Ovary (tissue), 3 donors: ENCODE measurements around the gene FYN.

ENCODE experiments used
- EP300 ChIP-seq: sonication (generic); formaldehyde crosslinking; IDR thresholded peaks from one replicate; pipeline ENCODE4 v1.6.1; 2017; ENCODE audit warnings: antibody characterized with exemption
- POLR2A ChIP-seq: fragments of 450-650 bp; IDR thresholded peaks from one replicate; pipeline ENCODE4 v1.6.1; 2017; ENCODE audit warnings: antibody characterized with exemption, mild to moderate bottlenecking, moderate library complexity
- TF ChIP-seq, protein P1 (sequence below), 3 donors: fragments of 450-650 bp in 2 of 3; fragments of 200-600 bp in 1 of 3; IDR thresholded peaks; one replicate each; pipeline versions ENCODE4 v1.5.1 to v1.8.0; 2016 to 2022; ENCODE audit warnings: antibody characterized with exemption in 3 of 3, mild to moderate bottlenecking in 1 of 3
- donor health status: DM: no; HTN: no; CAD: no.

DNA sequence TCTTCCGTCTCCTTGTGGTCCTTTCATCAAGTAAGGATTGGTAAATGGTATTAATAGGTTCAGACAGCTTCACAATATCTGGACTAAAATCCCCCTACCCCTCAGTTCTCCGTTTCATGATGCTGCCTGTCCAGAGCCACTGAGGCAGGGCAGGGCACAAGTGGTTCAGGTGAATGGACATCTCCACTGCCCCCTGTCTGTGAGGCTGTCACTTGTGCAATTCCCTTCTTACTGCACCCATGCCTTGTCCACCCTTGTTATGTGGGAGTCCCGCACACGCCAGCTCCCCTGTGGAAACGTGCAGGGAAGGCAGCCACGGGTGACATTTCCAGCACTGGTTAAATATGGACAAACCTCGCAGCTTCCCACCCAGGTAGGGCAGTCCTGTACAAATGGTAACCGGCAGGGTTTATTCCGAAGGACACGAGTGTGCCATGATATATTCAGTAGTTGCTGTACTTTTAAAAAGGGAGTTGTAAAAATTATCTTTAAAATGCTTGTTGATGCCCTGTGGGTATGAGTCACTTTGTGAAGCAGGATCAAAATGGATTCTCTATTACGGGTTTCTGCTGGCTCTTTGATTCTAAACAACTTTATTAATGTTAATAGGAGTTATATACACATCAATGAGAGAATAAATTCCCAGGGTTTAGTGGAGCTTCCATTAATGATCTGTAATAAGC lies 73.5 kb downstream of the FYN start:
- TF ChIP-seq, protein P1, sequence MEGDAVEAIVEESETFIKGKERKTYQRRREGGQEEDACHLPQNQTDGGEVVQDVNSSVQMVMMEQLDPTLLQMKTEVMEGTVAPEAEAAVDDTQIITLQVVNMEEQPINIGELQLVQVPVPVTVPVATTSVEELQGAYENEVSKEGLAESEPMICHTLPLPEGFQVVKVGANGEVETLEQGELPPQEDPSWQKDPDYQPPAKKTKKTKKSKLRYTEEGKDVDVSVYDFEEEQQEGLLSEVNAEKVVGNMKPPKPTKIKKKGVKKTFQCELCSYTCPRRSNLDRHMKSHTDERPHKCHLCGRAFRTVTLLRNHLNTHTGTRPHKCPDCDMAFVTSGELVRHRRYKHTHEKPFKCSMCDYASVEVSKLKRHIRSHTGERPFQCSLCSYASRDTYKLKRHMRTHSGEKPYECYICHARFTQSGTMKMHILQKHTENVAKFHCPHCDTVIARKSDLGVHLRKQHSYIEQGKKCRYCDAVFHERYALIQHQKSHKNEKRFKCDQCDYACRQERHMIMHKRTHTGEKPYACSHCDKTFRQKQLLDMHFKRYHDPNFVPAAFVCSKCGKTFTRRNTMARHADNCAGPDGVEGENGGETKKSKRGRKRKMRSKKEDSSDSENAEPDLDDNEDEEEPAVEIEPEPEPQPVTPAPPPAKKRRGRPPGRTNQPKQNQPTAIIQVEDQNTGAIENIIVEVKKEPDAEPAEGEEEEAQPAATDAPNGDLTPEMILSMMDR (IDR thresholded peaks at IDR 0.05): no peak
- no peak for TF ChIP-seq EP300
- TF ChIP-seq POLR2A: no peak
